Activated T-helper 1 cell treated with anti-CD3 and anti-CD28 coated beads, Interleukin-12 subunit alpha, Interleukin-12 subunit beta, Interleukin-2, Interleukin-4 antibody, amounts not matched to agents 30 ng/mL and 10 ng/mL and 1 ng/mL, durations not matched to agents 14 hours and 24 hours and 36 hours (primary cell): ENCODE measurements around the gene TIMMDC1. TPM values are rescaled to one million over a fixed set of nuclear protein-coding genes. Genes with fewer than 3 reads are reported as not detected.
"Not testable (repeated sequence)": the region's sequence is repeated elsewhere in the genome, so short reads cannot be mapped to it uniquely, and the experiment has no call there.

ENCODE experiments used
- DNase-seq: peaks from one replicate; pipeline ENCODE4 v3.0.0; 2021; ENCODE audit warnings: low spot score
- H3K27ac Mint-ChIP-seq: one replicate; pipeline ENCODE4 v1.8.0; 2021; ENCODE audit warnings: mild to moderate bottlenecking, mixed read lengths
- H3K27me3 Mint-ChIP-seq: one replicate; pipeline ENCODE4 v1.8.0; 2022; ENCODE audit warnings: mild to moderate bottlenecking, moderate library complexity, mixed read lengths; ENCODE audit not compliant: insufficient read depth
- H3K36me3 Mint-ChIP-seq: one replicate; pipeline ENCODE4 v1.8.0; 2021; ENCODE audit warnings: low read depth, mixed read lengths
- H3K4me1 Mint-ChIP-seq: one replicate; pipeline ENCODE4 v1.8.0; 2021; ENCODE audit warnings: low read depth, mixed read lengths
- H3K4me3 Mint-ChIP-seq: one replicate; pipeline ENCODE4 v1.8.0; 2021; ENCODE audit warnings: mild to moderate bottlenecking, moderate library complexity, mixed read lengths
- H3K9me3 Mint-ChIP-seq: one replicate; pipeline ENCODE4 v1.8.0; 2021; ENCODE audit warnings: mixed read lengths
- intact Hi-C: fragments of 100-400 bp; cut with micrococcal nuclease; formaldehyde crosslinking; loops from one replicate; pipeline ENCODE4 v1.15.1; 2024
- total RNA-seq: library from RNA; stranded (reverse); gene quantifications from 2 replicates; pipeline ENCODE4 v1.2.3, GENCODE V29; 2022

The TIMMDC1 gene
- total RNA-seq, 1 donor from 2014 or later = 124 TPM

- intact Hi-C loops = loop anchor here (1.0 to 10.0 kb wide), 3 partner anchors 77 to 532 kb away; partner anchors contain the start of genes COX17 and GSK3B
- Mint-ChIP-seq H3K4me3 (peak overlapping the region; percentile 43), H3K4me1 (peaks cover 44% of the 10 kb centered on the region), H3K36me3 (peaks cover 8% of the 10 kb centered on the region), H3K27me3 (peaks cover 5% of the 10 kb centered on the region), H3K9me3 (no peaks in the 10 kb centered on the region), H3K27ac (peak overlapping the region; percentile 95)
- peak; percentile 58 for DNase-seq
These were observed 64.1 kb downstream of the TIMMDC1 start for GRCh38 chr3:119562307-119562961.

GRCh38 chr3:119563334-119563733, 65.0 kb downstream of the TIMMDC1 start:
- not testable (repeated sequence) for H3K4me3 Mint-ChIP-seq, H3K36me3 Mint-ChIP-seq, H3K27me3 Mint-ChIP-seq, DNase-seq, H3K9me3 Mint-ChIP-seq, H3K27ac Mint-ChIP-seq
- intact Hi-C loops = loop anchor here (10.0 kb wide), 1 partner anchor 531 kb away; the partner anchor contains the start of gene GSK3B
- peaks cover 35% of the 10 kb centered on the region for H3K4me1 Mint-ChIP-seq

GRCh38 chr3:119569156-119569555, 70.8 kb downstream of the TIMMDC1 start:
- Mint-ChIP-seq H3K9me3 (no peaks in the 10 kb centered on the region), H3K4me1 (peaks cover 10% of the 10 kb centered on the region), H3K27me3 (peaks cover 9% of the 10 kb centered on the region), H3K27ac (no peak overlapping the region), H3K4me3 (no peak overlapping the region), H3K36me3 (no peaks in the 10 kb centered on the region)
- no peak for DNase-seq
- intact Hi-C loops = loop anchor here (10.0 kb wide), 1 partner anchor 526 kb away; the partner anchor contains the start of gene GSK3B

GRCh38 chr3:119570229-119570628, 71.9 kb downstream of the TIMMDC1 start:
- peaks cover 9% of the 10 kb centered on the region for H3K27me3 Mint-ChIP-seq
- no peaks in the 10 kb centered on the region for H3K9me3 Mint-ChIP-seq
- peaks cover 10% of the 10 kb centered on the region for H3K4me1 Mint-ChIP-seq
- no peaks in the 10 kb centered on the region for H3K36me3 Mint-ChIP-seq
- no peak for DNase-seq
- no peak overlapping the region for H3K4me3 Mint-ChIP-seq
- H3K27ac Mint-ChIP-seq = no peak overlapping the region
- intact Hi-C loops = no loop called here

GRCh38 chr3:119571230-119571629, 72.9 kb downstream of the TIMMDC1 start:
- no peak for DNase-seq
- Mint-ChIP-seq H3K4me1 (peaks cover 10% of the 10 kb centered on the region), H3K9me3 (no peaks in the 10 kb centered on the region), H3K4me3 (no peak overlapping the region), H3K27me3 (peaks cover 9% of the 10 kb centered on the region), H3K36me3 (no peaks in the 10 kb centered on the region), H3K27ac (no peak overlapping the region)
- intact Hi-C loops = no loop called here

GRCh38 chr3:119571688-119572087, 73.3 kb downstream of the TIMMDC1 start:
- Mint-ChIP-seq H3K9me3 (no peaks in the 10 kb centered on the region), H3K36me3 (no peaks in the 10 kb centered on the region), H3K27me3 (peaks cover 9% of the 10 kb centered on the region), H3K27ac (no peak overlapping the region), H3K4me3 (no peak overlapping the region), H3K4me1 (peaks cover 10% of the 10 kb centered on the region)
- DNase-seq = no peak
- intact Hi-C loops = no loop called here

Other genes starting within 250 kb of the TIMMDC1 start
- gene ARHGAP31, start 204.2 kb upstream of the TIMMDC1 start, total RNA-seq = 7.5 and 8.0 TPM in 2 replicates
- gene TMEM39A, start 34.9 kb upstream of the TIMMDC1 start, total RNA-seq = 51.3 and 56.9 TPM in 2 replicates
- 26.0 and 28.7 TPM in 2 replicates for gene POGLUT1, start 29.6 kb upstream of the TIMMDC1 start, total RNA-seq
- 18.1 and 19.5 TPM in 2 replicates for gene CD80, start 61.1 kb downstream of the TIMMDC1 start, total RNA-seq
- 3.8 and 4.6 TPM in 2 replicates for gene ADPRH, start 80.9 kb downstream of the TIMMDC1 start, total RNA-seq
- 0.22 and 0.29 TPM in 2 replicates for gene PLA1A, start 99.3 kb downstream of the TIMMDC1 start, total RNA-seq
- 1.0 and 1.2 TPM in 2 replicates for gene POPDC2, start 162.0 kb downstream of the TIMMDC1 start, total RNA-seq
- 62.2 and 70.7 TPM in 2 replicates for gene COX17, start 178.9 kb downstream of the TIMMDC1 start, total RNA-seq
- 0.24 TPM in 1 of 2 replicates, not detected in the other for gene CFAP91, start 204.5 kb downstream of the TIMMDC1 start, total RNA-seq